Activated CD4-positive, alpha-beta T cell treated with anti-CD3 and anti-CD28 coated beads for 48 hours (primary cell): Measurements from ENCODE around the gene ZFP36L2.
A peak's percentile ranks its signal among the peaks of the same experiment; 100 is the strongest.
"Not testable (repeated sequence)": the region's sequence is repeated elsewhere in the genome, so short reads cannot be mapped to it uniquely, and the experiment has no call there.

Experiments
- DNase-seq: peaks from one replicate; pipeline ENCODE4 v3.0.0-alpha.2; 2020

ZFP36L2 gene

DNA sequence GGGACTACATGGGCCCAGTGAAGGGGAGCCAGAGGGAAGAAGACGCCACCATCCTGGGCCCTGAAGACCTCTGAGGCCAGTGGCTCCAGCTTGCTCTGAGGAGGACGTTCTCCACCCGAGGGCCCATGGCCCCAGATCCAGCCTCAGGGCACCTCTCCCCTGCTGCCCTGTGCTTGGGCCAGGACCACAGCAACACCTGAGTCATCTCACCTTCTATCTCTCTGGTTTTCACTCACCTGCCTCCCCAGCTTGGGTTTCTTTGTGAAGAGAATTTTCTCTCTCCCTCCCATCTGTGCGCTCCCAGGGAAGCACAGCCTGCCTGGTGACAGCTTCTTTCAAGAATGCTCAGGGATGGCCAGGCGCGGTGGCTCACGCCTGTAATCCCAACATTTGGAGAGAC is 19.8 kb downstream of the ZFP36L2 start:
- no peak for DNase-seq

DNA sequence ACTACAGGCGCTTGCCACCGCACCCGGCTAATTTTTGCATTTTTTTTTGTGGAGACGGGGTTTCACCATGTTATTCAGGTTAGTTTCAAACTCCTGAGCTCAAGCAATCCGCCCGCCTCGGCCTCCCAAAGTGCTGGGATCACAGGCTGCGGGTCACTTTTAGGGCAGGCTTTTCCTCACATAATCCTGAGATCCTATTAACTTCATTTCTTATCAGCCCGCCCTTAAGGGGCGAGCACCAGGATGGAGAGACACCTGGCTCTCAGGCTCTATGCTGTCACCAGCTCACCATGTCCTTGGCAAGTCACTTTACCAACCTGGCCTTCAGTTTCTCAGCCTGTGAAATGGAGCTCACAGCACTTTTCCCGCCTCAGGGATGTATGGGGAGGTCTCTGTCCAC is 23.0 kb downstream of the ZFP36L2 start:
- no peak for DNase-seq

DNA sequence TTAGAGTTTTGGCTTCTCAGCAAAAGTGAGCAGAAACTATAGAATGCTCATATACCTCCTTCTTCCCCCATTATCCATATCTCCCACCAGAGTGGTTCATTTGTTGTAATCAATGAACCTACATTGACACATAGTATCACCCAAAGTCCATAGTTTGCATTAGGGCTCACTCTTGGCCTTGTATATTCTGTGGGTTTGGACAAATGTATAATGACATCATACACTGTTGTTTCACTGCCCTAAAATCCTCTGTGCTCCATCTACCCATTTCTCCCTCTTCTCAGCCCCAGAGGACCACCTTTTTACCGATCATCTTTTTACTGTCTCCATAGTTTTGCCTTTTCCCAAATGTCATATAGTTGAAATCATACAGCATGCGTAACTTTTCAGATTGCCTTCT is 24.1 kb downstream of the ZFP36L2 start:
- DNase-seq, result no peak

DNA sequence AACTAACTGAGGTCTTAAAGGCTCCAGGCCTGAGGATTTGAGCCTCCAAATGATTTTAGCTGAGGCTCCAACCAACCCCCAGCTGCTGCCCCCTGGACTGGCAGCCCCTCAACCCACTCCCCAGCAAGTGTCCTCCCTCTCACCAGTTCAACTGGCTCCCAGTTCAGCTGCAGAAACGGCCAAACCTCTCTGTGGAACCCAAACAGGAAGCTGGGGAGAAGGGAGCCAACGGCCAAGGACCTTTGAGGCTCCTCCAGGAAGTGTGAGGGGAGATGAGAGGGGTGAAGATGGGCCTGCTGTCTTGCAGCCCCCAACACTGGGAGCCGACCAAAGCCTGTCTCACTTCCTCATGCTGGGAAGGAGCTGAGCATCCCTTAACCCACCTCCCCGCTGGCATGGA is 24.9 kb downstream of the ZFP36L2 start:
- no peak for DNase-seq

DNA sequence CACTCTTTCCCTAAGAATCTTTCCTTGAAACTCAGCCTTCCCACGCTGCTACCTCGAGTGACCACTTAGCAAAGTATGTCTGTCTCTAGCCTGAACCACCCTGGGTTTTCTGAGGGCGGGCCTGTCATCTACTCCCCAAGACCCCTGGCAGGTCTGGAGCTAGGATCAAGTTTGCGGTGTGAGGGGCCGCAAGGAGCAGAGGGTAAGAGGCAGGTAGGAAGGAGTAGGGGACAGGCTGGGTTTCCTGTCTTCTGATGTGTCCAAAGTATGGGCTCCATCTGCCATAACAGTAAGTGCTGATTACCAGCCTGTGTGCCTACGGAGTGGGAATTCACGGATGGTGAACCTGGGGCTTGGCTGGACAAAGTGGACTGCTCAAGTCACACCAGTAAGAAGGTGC is 25.4 kb downstream of the ZFP36L2 start:
- no peak for DNase-seq

DNA sequence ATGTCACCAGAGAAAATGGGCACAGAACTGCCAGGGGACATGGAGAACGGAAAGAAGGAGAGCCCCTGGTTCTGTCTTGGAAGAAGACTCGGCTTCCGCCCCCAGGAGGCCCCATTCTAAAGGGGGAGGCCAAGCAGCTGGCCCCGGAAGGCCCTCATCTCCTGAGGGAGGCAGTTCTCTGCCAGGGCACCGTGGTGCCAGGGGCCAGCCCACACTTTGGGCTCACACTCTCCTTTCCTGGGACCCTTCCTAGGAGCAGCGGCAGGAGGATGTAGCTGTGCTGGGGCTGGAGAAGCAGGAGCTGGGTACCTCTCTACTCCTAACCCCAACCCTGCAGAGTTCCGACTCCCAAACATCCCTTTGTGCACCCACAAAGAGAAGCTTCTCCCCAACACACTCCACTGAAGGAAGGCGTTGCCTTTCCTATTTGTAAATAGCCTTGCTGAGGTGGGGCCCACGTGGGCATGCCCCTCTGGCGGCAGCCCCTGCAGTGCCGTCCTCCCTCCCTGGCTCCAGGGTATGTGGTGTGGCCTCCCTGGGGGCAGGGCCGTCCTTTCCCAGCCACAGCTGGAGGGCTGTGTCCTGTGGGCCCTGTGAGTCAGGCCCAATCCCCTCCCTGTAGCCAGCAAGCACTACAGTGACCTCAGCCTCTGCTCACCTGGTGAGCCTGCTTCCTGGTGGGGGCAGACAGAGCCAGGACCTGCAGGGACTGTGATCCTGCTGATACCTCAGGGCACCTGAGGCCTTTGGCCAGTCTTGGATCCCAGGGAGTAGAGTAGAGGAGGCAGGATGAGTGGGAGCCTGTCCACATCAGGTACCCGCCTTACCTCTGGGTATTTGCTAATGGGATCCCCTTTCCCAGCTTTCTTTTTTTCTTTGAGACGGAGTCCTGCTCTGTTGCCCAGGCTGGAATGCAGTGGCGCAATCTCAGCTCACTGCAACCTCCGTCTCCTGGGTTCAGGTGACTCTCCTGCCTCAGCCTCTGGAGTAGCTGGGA is 26.6 kb downstream of the ZFP36L2 start:
- DNase-seq, result no peak

DNA sequence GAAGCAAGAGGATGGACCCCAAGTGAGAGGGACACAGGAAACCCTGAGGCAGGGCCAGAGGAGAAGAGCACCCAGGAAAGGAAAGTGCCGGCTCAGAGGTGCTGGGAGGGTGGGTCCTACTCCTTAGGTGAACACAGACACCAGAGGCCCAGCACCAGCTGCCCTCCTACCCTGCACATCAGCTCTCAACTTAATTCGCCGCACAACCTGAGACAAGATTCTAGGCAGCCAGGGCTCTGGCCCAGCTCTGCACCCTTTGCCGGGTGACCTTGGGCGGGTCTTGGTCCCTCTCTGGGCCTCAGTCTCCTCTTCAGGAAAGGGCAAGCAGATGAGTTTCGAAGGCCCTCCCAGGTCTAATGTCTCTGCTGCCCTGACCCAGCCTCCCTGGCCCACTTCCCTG is 28.1 kb downstream of the ZFP36L2 start:
- DNase-seq, result no peak

DNA sequence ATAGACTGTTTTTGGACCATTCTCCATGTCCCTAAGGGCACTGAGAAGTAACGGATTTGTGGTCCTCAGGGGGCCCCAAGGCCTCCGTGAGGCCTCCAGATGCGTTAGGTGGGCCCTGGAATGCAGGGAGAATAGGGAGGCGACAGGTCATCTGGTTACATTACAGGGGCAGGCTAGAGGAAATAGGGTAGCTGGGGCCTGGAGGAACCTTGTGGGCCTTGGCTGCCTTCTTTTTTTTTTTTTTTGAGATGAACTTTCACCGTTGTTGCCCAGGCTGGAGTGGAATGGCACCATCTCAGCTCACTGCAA is 28.9 kb downstream of the ZFP36L2 start:
- DNase-seq, result no peak

DNA sequence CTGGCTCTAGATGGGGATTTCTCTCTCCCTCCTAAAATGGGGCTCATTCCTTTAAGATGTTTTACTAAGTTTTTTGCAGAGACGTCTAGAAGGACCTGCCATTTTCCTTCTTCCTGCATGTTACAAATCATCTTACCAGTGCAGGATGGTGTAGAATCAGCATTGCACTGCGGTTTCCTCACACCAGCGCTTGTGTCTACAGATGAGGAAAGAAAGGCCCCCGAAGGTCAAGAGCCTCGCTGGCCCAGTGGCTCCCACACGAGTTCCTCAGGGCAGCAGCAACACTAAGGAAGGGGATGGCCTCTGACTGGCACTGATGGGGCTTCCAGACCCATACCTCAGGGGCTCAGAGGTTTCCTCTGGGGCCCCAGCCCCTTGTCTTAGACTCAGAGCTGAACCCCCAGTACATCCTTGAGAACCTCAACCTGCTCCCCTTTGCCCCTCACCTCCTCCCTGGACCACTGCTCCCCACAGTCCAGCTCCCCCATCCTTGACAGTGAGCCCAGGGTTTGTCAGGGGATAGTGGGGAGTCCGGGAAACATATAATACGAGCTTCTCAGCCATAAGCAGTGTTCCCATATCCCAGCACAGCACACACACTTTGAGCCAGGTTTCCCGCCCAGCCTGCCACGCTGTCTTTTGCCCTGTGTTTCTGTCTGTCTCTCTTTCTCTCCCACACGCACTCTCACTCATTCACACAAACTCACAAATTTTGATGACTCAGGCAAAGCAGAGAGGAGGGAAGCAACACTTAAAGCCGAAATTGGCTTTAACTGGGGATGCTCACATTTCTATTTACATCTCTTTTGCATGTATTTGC is 29.4 kb downstream of the ZFP36L2 start:
- no peak for DNase-seq

DNA sequence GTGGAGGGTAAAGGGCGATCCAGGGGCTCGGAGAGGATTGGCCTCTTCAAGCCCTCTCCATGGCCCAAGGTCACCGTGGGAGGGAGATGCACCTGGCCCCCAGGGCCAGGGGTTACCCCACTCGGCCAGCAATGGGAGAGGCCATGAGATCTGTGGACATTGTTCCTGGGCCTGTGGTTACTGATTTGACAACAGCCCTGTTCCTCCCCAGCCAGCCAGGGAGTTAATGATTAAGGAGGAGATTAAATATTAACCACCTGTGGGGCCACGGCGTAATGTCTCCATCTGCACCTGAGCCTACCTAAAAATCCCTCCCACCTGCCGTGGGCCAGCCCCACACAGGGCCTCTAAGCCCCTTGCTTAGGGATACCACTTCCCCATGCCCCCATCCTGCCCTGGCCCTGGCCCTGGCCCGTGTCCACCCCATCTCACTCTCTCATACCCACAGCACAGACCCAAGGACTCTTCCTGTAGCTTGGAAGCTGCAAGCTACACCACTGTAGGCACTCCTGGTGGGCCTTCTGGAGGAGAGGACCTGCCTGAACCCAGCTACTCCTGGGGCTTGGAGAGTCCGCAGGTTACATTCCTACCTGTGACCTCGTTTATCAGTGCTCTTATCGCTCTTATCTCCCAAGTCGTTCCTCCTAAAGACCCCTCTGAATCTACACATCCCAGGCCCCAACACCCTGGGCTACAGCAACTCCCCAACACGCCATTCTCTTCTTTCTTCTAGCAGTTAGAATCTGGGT is 32.1 kb downstream of the ZFP36L2 start:
- DNase-seq, result no peak

DNA sequence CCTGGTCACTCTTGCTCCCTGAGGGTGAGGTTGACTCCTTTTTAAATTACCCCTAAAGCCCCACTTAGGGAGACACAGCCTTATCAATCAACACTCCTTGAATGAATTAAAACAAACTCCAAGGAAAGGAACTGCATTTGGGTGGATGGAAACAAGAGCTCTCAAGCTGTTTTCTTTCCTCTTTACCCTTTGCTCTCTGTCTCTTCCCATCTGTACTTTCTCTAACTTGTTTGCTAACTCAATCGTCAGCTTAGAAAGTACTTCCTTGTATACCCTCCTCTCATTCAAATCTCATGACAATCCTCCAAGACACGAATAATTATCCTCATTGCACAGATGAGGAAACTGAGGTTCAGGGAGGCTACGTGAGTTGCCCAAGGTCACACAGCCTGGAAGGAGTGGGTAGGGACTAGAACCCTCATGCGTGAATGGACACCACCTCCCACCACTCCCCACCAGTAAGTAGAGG is 32.7 kb downstream of the ZFP36L2 start:
- no peak for DNase-seq

DNA sequence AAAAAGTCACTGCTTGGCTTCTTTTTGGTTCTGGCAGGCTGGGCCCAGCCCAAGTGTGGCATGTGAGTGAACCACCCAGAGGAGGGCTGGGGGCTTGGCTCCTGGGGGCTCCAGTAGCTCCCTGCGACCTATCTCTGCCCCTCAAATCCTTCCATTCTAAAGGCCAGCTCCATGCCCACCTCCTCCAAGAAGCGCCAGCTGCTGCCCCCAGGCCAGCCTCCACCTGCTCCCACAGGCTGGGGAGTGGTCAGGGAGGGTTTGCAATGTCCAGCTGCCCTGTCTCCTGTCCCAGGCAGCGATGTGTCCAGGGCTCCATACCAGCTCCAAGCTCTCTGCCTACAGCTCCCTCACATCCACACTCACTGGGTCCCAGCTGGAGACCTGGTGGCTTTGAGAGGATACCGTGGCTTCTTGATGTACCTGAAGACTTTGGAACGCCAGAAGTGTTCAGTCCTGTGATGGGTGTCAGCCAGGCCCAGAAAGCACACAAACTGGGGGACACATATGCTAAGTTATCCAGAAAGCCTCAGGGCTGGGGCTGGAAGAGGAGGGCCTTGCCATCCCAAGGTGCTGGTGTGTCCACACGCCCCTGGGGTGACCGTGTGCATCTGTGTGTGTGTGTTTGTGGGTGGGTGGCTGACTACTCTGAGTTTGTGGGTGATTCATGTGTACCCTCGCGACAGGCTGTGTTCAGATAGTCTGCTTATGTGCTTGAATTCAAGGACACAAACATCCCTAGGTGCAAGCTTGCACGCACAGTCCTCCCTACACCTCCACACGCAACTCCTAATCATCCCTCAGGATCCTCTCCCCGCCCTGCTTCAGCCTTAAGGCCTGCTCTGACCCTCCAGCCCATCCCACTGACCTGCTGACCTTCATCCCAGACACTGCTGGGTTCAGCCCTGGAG is 33.4 kb downstream of the ZFP36L2 start:
- no peak for DNase-seq

DNA sequence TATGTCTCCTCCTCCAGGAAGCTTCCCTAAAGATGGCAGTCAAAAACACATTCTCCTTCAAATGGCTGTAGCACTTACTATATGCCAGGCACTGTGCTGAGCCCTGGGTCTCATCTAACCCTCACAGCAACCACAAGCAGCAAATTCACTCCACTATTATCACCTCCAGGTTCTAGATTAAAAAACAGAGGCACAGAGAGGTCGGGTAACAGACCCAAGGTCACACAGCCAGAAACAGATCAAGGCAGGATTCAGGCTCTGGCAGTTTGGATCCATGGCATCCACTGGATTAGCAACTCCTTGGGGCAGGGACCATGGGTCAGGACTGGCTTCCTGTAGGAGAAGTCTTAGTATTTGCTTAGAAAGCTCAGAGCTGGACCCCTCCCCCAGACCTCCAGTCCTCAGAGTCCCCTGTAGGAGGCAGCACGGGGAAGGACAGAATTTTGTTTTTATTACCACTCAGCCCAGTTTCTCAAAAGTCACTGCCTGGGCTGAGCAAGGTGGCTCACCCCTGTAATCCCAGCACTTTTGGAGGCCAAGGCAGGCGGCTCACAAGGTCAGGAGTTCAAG is 34.4 kb downstream of the ZFP36L2 start:
- peak; percentile 63 for DNase-seq

DNA sequence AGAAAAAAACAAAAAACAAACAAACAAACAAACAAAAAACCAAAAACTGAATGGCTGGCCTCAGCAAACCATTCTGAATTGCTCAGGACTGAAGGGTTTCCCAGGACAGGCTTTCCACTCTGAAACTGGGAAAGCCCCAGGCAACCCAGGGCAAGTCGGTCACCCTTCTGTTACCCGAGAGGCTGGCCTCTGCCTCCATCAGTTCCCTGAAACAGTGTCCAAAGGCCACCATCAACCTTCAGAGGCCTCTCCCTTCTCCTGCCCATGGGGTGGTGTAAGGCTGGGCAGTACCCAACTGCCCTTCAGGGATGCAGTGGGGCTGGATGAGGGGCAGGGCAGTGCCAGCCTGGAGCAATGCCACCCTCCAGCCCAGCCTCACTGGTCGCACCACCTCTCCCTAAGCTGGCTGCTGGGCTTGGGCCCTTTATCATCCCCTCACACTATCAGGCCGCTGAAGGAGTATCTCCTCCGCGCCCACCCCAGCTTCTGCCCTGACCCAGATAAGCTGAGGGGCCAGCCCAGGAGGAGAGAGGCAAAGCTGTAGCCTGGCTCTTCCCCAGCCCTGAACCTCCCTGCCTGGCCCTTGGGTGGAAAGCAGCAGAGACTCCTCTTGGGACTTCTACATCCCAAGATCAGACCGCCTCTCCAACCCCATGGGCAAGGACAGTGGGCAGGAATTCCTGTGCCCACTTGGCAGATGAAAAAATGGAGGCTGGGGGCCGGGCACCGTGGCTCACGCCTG is 35.9 kb downstream of the ZFP36L2 start:
- no peak for DNase-seq

DNA sequence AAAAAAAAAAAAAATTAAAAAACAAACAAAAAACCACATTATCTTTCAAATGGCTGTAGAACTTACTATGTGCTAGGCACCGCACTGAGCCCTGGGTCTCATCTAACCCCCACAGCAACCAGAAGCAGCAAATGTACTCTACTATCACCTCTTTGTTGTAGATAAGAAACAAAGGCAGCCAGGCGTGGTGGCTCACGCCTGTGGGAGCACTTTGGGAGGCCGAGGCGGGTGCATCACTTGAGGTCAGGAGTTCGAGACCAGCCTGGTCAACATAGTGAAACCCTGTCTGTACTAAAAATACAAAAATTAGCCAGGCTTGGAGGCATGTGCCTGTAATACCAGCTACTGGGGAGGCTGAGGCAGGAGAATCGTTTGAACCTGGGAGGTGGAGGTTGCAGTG is 36.5 kb downstream of the ZFP36L2 start:
- DNase-seq, result not testable (repeated sequence)

DNA sequence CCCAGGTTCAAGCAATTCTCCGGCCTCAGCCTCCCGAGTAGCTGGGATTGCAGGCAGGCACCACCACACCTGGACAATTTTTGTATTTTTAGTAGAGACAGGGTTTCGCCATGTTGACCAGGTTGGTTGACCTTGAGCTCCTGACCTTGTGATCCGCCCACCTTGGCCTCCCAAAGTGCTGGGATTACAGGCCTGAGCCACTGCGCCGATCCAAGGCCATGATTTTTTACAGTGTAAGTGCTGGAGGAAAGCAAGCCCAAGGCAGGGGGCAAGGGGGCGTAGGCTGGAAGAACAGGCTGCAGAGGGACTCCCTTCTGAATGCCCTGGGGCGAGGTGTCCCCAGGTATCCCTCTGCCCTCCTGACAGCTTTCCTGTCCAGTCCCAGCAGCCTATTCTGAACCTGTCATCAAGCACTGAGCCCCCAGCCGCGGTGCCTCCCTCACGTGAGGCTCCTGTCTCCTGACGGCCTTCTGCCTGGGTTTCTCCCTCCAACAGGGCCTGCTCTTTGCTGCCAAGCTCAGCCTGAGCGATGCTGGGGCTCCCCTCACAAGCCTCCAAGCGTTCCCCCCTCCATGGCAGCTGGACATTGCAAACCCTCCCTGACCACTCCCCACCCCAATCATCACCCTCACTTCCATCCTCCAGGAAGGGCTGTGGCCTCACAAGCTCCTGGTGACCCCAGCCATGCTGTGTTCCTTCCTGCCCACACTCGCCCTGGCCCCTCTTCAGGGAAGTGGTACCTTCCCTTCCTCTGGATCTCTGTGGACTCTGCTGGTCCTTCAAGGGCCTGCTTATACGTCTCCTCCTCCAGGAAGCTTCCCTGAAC is 37.6 kb downstream of the ZFP36L2 start:
- DNase-seq, result no peak

DNA sequence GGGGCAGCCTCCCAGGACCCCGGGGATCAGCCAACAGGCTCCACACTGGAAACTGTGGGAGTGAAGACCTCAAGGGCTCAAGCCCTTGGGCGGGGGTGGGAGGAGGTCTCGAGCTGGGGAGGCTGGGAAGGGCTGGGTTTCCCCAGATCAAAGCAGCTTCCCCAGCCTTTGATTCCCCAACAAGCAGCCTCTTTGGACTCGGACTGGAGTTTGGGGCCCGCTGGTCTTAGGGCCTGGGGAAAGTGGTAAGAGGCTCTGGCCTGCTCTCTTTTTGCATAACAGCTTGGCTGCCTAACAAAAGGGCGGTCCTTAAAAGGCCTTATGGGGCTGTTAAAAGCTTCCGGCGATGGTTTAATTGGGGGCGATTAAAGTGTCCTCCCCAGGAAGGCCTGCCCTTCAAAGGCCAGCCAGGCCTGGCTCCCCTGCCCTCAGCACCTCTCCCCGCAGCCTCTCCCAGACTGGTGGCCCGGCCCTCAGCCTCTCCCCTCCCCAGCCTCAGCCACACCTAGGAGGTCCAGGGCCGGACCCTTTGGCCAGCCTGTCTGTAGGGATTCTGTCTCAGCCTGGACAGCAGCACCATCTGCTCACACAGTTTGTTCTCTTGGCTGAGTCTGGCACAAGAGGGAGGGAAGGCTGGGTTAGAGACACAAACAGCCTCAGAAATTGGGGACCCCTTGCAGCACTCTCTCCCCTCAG is 39.6 kb downstream of the ZFP36L2 start:
- DNase-seq, result no peak

DNA sequence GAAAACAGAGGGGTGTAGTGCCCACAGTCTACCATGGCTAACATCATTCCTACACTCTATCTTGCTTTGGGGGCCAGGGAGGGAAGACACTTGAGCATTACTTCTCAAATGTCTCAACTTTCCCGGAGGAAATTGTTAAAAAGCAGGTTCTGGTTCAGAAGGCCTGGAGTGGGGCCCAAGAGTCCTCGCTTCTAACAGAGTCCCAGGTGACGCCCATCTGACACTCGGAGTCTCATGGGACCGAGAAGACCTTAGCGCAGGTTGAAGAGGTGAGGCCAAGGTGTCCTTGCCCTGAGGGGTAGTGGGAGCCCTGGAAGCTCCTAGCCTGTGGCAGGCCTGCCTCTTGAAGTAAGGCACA is 40.1 kb downstream of the ZFP36L2 start:
- DNase-seq, result no peak

DNA sequence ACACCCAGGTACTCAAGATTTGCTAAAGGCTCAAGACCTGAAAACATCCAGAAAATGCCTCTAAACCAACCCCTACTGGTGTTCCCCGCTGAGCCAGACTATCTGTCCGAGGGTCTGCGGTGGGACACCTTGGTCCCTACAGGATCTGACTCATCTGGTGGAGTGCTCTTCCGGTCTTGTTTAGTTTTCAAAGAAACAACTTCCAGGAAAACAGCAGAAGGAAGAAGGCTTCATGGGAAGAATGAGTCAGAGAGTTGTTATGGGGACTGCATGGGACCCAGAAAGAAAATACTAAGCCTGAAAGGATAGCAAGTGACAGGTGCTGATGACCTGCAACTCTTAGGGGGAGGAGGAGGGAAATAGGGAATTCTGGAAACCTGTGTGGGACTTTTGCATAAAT is 41.3 kb downstream of the ZFP36L2 start:
- no peak for DNase-seq
